ENCODE data around the gene IRGC. TPM values are rescaled to one million over a fixed set of nuclear protein-coding genes. Genes with fewer than 3 reads are reported as not detected.
"Not testable (repeated sequence)": the region's sequence is repeated elsewhere in the genome, so short reads cannot be mapped to it uniquely, and the experiment has no call there.

IRGC gene
- total and polyA plus RNA-seq, 9 donors, result 0.07 to 0.09 TPM; not detected in 7

- peaks cover 21% of the 10 kb centered on the region for H3K4me1 ChIP-seq (ENCODE audit: control insufficient read depth, insufficient read depth, low read length)
Observed at GRCh38 chr19:43751466-43752220, 35.8 kb downstream of the IRGC start.

GRCh38 chr19:43752287-43752875 lies 36.5 kb downstream of the IRGC start:
- WGBS (ENCODE audit: insufficient coverage), result no CpG with 5 or more reads among the region's 6 CpGs
- Histone ChIP-seq H3K4me3 (ENCODE audit: low read length) (no peak overlapping the region), H3K27me3 (ENCODE audit: control insufficient read depth, insufficient read depth, low read length) (no peaks in the 10 kb centered on the region), H3K9me3 (replicated peaks; ENCODE audit: control insufficient read depth, low read depth, low read length) (no peaks in the 10 kb centered on the region), H3K27ac (ENCODE audit: low read length) (peak overlapping the region; percentile 21), H3K36me3 (ENCODE audit: control insufficient read depth, insufficient read depth, low read length) (peaks cover 47% of the 10 kb centered on the region), H3K4me1 (ENCODE audit: control insufficient read depth, insufficient read depth, low read length) (peaks cover 21% of the 10 kb centered on the region)
- DNase-seq, result no peak

More at GRCh38 chr19:43751466-43752220, 35.8 kb downstream of the IRGC start:
- Histone ChIP-seq H3K27ac (ENCODE audit: low read length) (no peak overlapping the region), H3K9me3 (replicated peaks; ENCODE audit: control insufficient read depth, low read depth, low read length) (no peaks in the 10 kb centered on the region), H3K36me3 (ENCODE audit: control insufficient read depth, insufficient read depth, low read length) (peaks cover 54% of the 10 kb centered on the region), H3K4me3 (ENCODE audit: low read length) (no peak overlapping the region), H3K27me3 (ENCODE audit: control insufficient read depth, insufficient read depth, low read length) (no peaks in the 10 kb centered on the region)
- no CpG with 5 or more reads among the region's 4 CpGs for WGBS (ENCODE audit: insufficient coverage)
- DNase-seq, result no peak

- H3K36me3 ChIP-seq (ENCODE audit: control insufficient read depth, insufficient read depth, low read length), result peaks cover 29% of the 10 kb centered on the region
- peak overlapping the region; percentile 91 for H3K4me3 ChIP-seq (ENCODE audit: low read length)
- H3K27me3 ChIP-seq (ENCODE audit: control insufficient read depth, insufficient read depth, low read length), result no peaks in the 10 kb centered on the region
- peak overlapping the region; percentile 100 for H3K27ac ChIP-seq (ENCODE audit: low read length)
- WGBS (ENCODE audit: insufficient coverage), result under 1% methylated on average over 11 of the region's 11 CpGs
- H3K9me3 ChIP-seq (replicated peaks; ENCODE audit: control insufficient read depth, low read depth, low read length), result no peaks in the 10 kb centered on the region
- DNase-seq, result no peak
- H3K4me1 ChIP-seq (ENCODE audit: control insufficient read depth, insufficient read depth, low read length), result peaks cover 21% of the 10 kb centered on the region
Observed at GRCh38 chr19:43754253-43754502, 38.3 kb downstream of the IRGC start.

GRCh38 chr19:43754503-43755255 lies 38.8 kb downstream of the IRGC start, which contains the start of gene SMG9:
Gene SMG9, minus strand, starts transcription at chr19:43754962. Its CDS starts 4,221 bp downstream, at chr19:43750741.
- under 1% methylated on average over 65 of the region's 79 CpGs for WGBS (ENCODE audit: insufficient coverage)
- peak within 1 kb of the TSS; percentile 91 for H3K4me3 ChIP-seq (ENCODE audit: low read length)
- peak within 1 kb of the TSS; percentile 100 for H3K27ac ChIP-seq (ENCODE audit: low read length)
- H3K27me3 ChIP-seq (ENCODE audit: control insufficient read depth, insufficient read depth, low read length), result no peaks in the 10 kb centered on the region
- H3K4me1 ChIP-seq (ENCODE audit: control insufficient read depth, insufficient read depth, low read length), result peaks cover 21% of the 10 kb centered on the region
- peaks cover 24% of the 10 kb centered on the region for H3K36me3 ChIP-seq (ENCODE audit: control insufficient read depth, insufficient read depth, low read length)
- no peaks in the 10 kb centered on the region for H3K9me3 ChIP-seq (replicated peaks; ENCODE audit: control insufficient read depth, low read depth, low read length)
- peak; percentile 99 for DNase-seq

- Histone ChIP-seq H3K27me3 (ENCODE audit: control insufficient read depth, insufficient read depth, low read length) (no peaks in the 10 kb centered on the region), H3K9me3 (replicated peaks; ENCODE audit: control insufficient read depth, low read depth, low read length) (no peaks in the 10 kb centered on the region), H3K27ac (ENCODE audit: low read length) (peak overlapping the region; percentile 100), H3K36me3 (ENCODE audit: control insufficient read depth, insufficient read depth, low read length) (peaks cover 18% of the 10 kb centered on the region), H3K4me3 (ENCODE audit: low read length) (peak overlapping the region; percentile 91), H3K4me1 (ENCODE audit: control insufficient read depth, insufficient read depth, low read length) (peaks cover 21% of the 10 kb centered on the region)
- peak; percentile 91 for DNase-seq
- under 1% methylated on average over 20 of the region's 28 CpGs for WGBS (ENCODE audit: insufficient coverage)
Observed at GRCh38 chr19:43755256-43755801, 39.5 kb downstream of the IRGC start.

GRCh38 chr19:43759515-43759914 lies 43.6 kb downstream of the IRGC start:
- Histone ChIP-seq H3K27me3 (ENCODE audit: control insufficient read depth, insufficient read depth, low read length) (no peaks in the 10 kb centered on the region), H3K4me3 (ENCODE audit: low read length) (no peak overlapping the region), H3K9me3 (replicated peaks; ENCODE audit: control insufficient read depth, low read depth, low read length) (no peaks in the 10 kb centered on the region), H3K27ac (ENCODE audit: low read length) (no peak overlapping the region), H3K36me3 (ENCODE audit: control insufficient read depth, insufficient read depth, low read length) (no peaks in the 10 kb centered on the region), H3K4me1 (ENCODE audit: control insufficient read depth, insufficient read depth, low read length) (peaks cover 10% of the 10 kb centered on the region)
- WGBS (ENCODE audit: insufficient coverage), result 72% methylated on average over 4 of the region's 5 CpGs
- DNase-seq, result no peak

- Histone ChIP-seq H3K4me1 (ENCODE audit: control insufficient read depth, insufficient read depth, low read length) (peaks cover 9% of the 10 kb centered on the region), H3K36me3 (ENCODE audit: control insufficient read depth, insufficient read depth, low read length) (no peaks in the 10 kb centered on the region), H3K27ac (ENCODE audit: low read length) (no peak overlapping the region), H3K4me3 (ENCODE audit: low read length) (no peak overlapping the region), H3K9me3 (replicated peaks; ENCODE audit: control insufficient read depth, low read depth, low read length) (no peaks in the 10 kb centered on the region), H3K27me3 (ENCODE audit: control insufficient read depth, insufficient read depth, low read length) (no peaks in the 10 kb centered on the region)
- WGBS (ENCODE audit: insufficient coverage), result no CpG with 5 or more reads among the region's 4 CpGs
- DNase-seq, result no peak
Observed at GRCh38 chr19:43760941-43761340, 45.1 kb downstream of the IRGC start.

GRCh38 chr19:43762814-43763213 lies 46.9 kb downstream of the IRGC start:
- H3K27ac ChIP-seq (ENCODE audit: low read length), result no peak overlapping the region

GRCh38 chr19:43763473-43763939 lies 47.6 kb downstream of the IRGC start:
- 89% methylated on average over 1 of the region's 3 CpGs for WGBS (ENCODE audit: insufficient coverage)
- no peaks in the 10 kb centered on the region for H3K36me3 ChIP-seq (ENCODE audit: control insufficient read depth, insufficient read depth, low read length)
- H3K4me3 ChIP-seq (ENCODE audit: low read length), result no peak overlapping the region
- H3K4me1 ChIP-seq (ENCODE audit: control insufficient read depth, insufficient read depth, low read length), result peaks cover 9% of the 10 kb centered on the region
- no peaks in the 10 kb centered on the region for H3K27me3 ChIP-seq (ENCODE audit: control insufficient read depth, insufficient read depth, low read length)
- H3K27ac ChIP-seq (ENCODE audit: low read length), result no peak overlapping the region
- DNase-seq, result no peak
- no peaks in the 10 kb centered on the region for H3K9me3 ChIP-seq (replicated peaks; ENCODE audit: control insufficient read depth, low read depth, low read length)

More at GRCh38 chr19:43762814-43763213, 46.9 kb downstream of the IRGC start:
- Histone ChIP-seq H3K36me3 (ENCODE audit: control insufficient read depth, insufficient read depth, low read length) (no peaks in the 10 kb centered on the region), H3K4me3 (ENCODE audit: low read length) (no peak overlapping the region), H3K4me1 (ENCODE audit: control insufficient read depth, insufficient read depth, low read length) (peaks cover 9% of the 10 kb centered on the region), H3K27me3 (ENCODE audit: control insufficient read depth, insufficient read depth, low read length) (no peaks in the 10 kb centered on the region), H3K9me3 (replicated peaks; ENCODE audit: control insufficient read depth, low read depth, low read length) (no peaks in the 10 kb centered on the region)
- 50% methylated on average over 1 of the region's 3 CpGs for whole genome bisulfite sequencing (ENCODE audit: insufficient coverage)
- no peak for DNase-seq

GRCh38 chr19:43764684-43765083 lies 48.8 kb downstream of the IRGC start:
- 63% methylated on average over 7 of the region's 8 CpGs for WGBS (ENCODE audit: insufficient coverage)
- not testable (repeated sequence) for H3K4me1 ChIP-seq (ENCODE audit: control insufficient read depth, insufficient read depth, low read length); H3K4me3 ChIP-seq (ENCODE audit: low read length); H3K9me3 ChIP-seq (replicated peaks; ENCODE audit: control insufficient read depth, low read depth, low read length); H3K27me3 ChIP-seq (ENCODE audit: control insufficient read depth, insufficient read depth, low read length); H3K36me3 ChIP-seq (ENCODE audit: control insufficient read depth, insufficient read depth, low read length); DNase-seq
- peak overlapping the region; percentile 4 for H3K27ac ChIP-seq (ENCODE audit: low read length)
